H9 (cell line): ENCODE results near the gene HIPK2. TPM values are rescaled to one million over a fixed set of nuclear protein-coding genes. Genes with fewer than 3 reads are reported as not detected.

Source experiments
- DNase-seq: peaks from one replicate; pipeline ENCODE4 v3.0.0-alpha.2; 2017
- H2AFZ ChIP-seq: one replicate; pipeline ENCODE4 v1.6.1; 2013; ENCODE audit warnings: mild to moderate bottlenecking, low read length, control low read depth, moderate library complexity
- H2AK5ac ChIP-seq: 2 replicates; pipeline ENCODE4 v1.6.1; 2013; ENCODE audit warnings: low read length, control low read depth, mixed read lengths; ENCODE audit not compliant: insufficient read length
- H2BK120ac ChIP-seq: one replicate; pipeline ENCODE4 v1.6.1; 2013; ENCODE audit warnings: low read depth, mild to moderate bottlenecking, low read length, control low read depth, inconsistent platforms; ENCODE audit not compliant: poor library complexity, severe bottlenecking
- H2BK12ac ChIP-seq: 2 replicates; pipeline ENCODE4 v1.6.1; 2013; ENCODE audit warnings: low read length, control low read depth, mixed read lengths, low read depth; ENCODE audit not compliant: insufficient read length
- H2BK15ac ChIP-seq: 2 replicates; pipeline ENCODE4 v1.6.1; 2013; ENCODE audit warnings: low read depth, low read length, control low read depth
- H2BK20ac ChIP-seq: one replicate; pipeline ENCODE4 v1.6.1; 2013; ENCODE audit warnings: low read depth, mild to moderate bottlenecking, low read length, control low read depth, inconsistent platforms; ENCODE audit not compliant: poor library complexity, severe bottlenecking
- H2BK5ac ChIP-seq: 2 replicates; pipeline ENCODE4 v1.6.1; 2013; ENCODE audit warnings: low read length, control low read depth, mixed read lengths; ENCODE audit not compliant: insufficient read length
- H3K14ac ChIP-seq: 2 replicates; pipeline ENCODE4 v1.6.1; 2013; ENCODE audit warnings: low read length, control low read depth; ENCODE audit not compliant: insufficient read depth
- H3K18ac ChIP-seq: 2 replicates; pipeline ENCODE4 v1.6.1; 2013; ENCODE audit warnings: low read depth, mild to moderate bottlenecking, mixed read lengths, low read length, control low read depth; ENCODE audit not compliant: insufficient read length
- H3K23ac ChIP-seq: 2 replicates; pipeline ENCODE4 v1.6.1; 2013; ENCODE audit warnings: low read length, control low read depth, mixed read lengths, low read depth; ENCODE audit not compliant: insufficient read length
- H3K23me2 ChIP-seq: 2 replicates; pipeline ENCODE4 v1.6.1; 2013; ENCODE audit warnings: low read depth, mild to moderate bottlenecking, mixed read lengths, low read length, control low read depth; ENCODE audit not compliant: insufficient read length, poor library complexity, severe bottlenecking
- H3K27ac ChIP-seq: 2 replicates; pipeline ENCODE4 v1.5.1; 2013; ENCODE audit warnings: low read length, control low read depth, mixed read lengths, low read depth; ENCODE audit not compliant: insufficient read length
- H3K27me3 ChIP-seq: 2 replicates; pipeline ENCODE4 v1.6.1; 2013; ENCODE audit warnings: low read length, control low read depth, inconsistent platforms; ENCODE audit not compliant: insufficient read depth
- H3K4ac ChIP-seq: 2 replicates; pipeline ENCODE4 v1.6.1; 2013; ENCODE audit warnings: low read depth, mild to moderate bottlenecking, control low read depth, inconsistent platforms, low read length, moderate library complexity
- H3K4me1 ChIP-seq: 2 replicates; pipeline ENCODE4 v1.6.1; 2013; ENCODE audit warnings: low read length, control low read depth, inconsistent platforms; ENCODE audit not compliant: insufficient read depth
- H3K4me2 ChIP-seq: 2 replicates; pipeline ENCODE4 v1.6.1; 2013; ENCODE audit warnings: low read length, control low read depth, mixed read lengths; ENCODE audit not compliant: insufficient read length, insufficient read depth
- H3K56ac ChIP-seq: 2 replicates; pipeline ENCODE4 v1.6.1; 2013; ENCODE audit warnings: low read depth, mild to moderate bottlenecking, mixed read lengths, low read length, control low read depth; ENCODE audit not compliant: insufficient read length
- H3K79me1 ChIP-seq: 2 replicates; pipeline ENCODE4 v1.6.1; 2013; ENCODE audit warnings: low read depth, mild to moderate bottlenecking, moderate library complexity, low read length, control low read depth, inconsistent platforms; ENCODE audit not compliant: insufficient read depth, poor library complexity, severe bottlenecking
- H3K79me2 ChIP-seq: 2 replicates; pipeline ENCODE4 v1.6.1; 2013; ENCODE audit warnings: low read length, control low read depth, inconsistent platforms; ENCODE audit not compliant: insufficient read depth
- H3K9ac ChIP-seq: 2 replicates; pipeline ENCODE4 v1.6.1; 2013; ENCODE audit warnings: low read length, control low read depth, mixed read lengths; ENCODE audit not compliant: insufficient read length; ENCODE audit errors: extremely low read depth
- H3K9me3 ChIP-seq: one replicate; pipeline ENCODE4 v1.6.1; 2013; ENCODE audit warnings: low read depth, low read length, inconsistent platforms; ENCODE audit not compliant: control insufficient read depth
- H3T11ph ChIP-seq: one replicate; pipeline ENCODE4 v1.6.1; 2013; ENCODE audit warnings: mild to moderate bottlenecking, low read length, control low read depth, inconsistent platforms
- H4K20me1 ChIP-seq: one replicate; pipeline ENCODE4 v1.6.1; 2013; ENCODE audit not compliant: control insufficient read depth, insufficient read length, insufficient read depth
- H4K5ac ChIP-seq: 2 replicates; pipeline ENCODE4 v1.6.1; 2013; ENCODE audit warnings: low read depth, mild to moderate bottlenecking, mixed read lengths, low read length, control low read depth; ENCODE audit not compliant: insufficient read length
- H4K8ac ChIP-seq: replicated peaks from 2 replicates; pipeline ENCODE4 v1.6.1; 2013; ENCODE audit warnings: low read length, control low read depth, mixed read lengths, low read depth; ENCODE audit not compliant: insufficient read length
- H4K91ac ChIP-seq: 2 replicates; pipeline ENCODE4 v1.6.1; 2013; ENCODE audit warnings: low read depth, mild to moderate bottlenecking, moderate library complexity, mixed read lengths, low read length, control low read depth; ENCODE audit not compliant: insufficient read length
- H3K27ac Mint-ChIP-seq, 3 experiments: 2 replicates in 2 of 3; 3 replicates in 1 of 3; pipeline ENCODE4 v1.8.0; 2020 to 2021; ENCODE audit warnings: mixed read lengths in 3 of 3, mild to moderate bottlenecking in 1 of 3, moderate library complexity in 1 of 3
- H3K27me3 Mint-ChIP-seq: 2 replicates; pipeline ENCODE4 v1.8.0; 2021; ENCODE audit warnings: low read depth, mild to moderate bottlenecking, moderate library complexity, mixed read lengths
- H3K36me3 Mint-ChIP-seq, 3 experiments: 2 replicates in 2 of 3; 3 replicates in 1 of 3; pipeline ENCODE4 v1.8.0; 2020 to 2021; ENCODE audit warnings: low read depth in 3 of 3, mixed read lengths in 3 of 3; ENCODE audit not compliant: insufficient read depth in 1 of 3
- H3K4me1 Mint-ChIP-seq, 2 experiments: 2 replicates each; pipeline ENCODE4 v1.8.0; 2020; ENCODE audit warnings: mixed read lengths in 2 of 2
- H3K4me3 Mint-ChIP-seq, 2 experiments: 2 replicates in 1 of 2; 3 replicates in 1 of 2; pipeline ENCODE4 v1.8.0; 2020 to 2021; ENCODE audit warnings: mild to moderate bottlenecking in 2 of 2, mixed read lengths in 2 of 2, moderate library complexity in 1 of 2
- H3K9me3 Mint-ChIP-seq, 2 experiments: 2 replicates in 1 of 2; 3 replicates in 1 of 2; pipeline ENCODE4 v1.8.0; 2020; ENCODE audit warnings: mild to moderate bottlenecking in 2 of 2, mixed read lengths in 2 of 2, moderate library complexity in 1 of 2
- CTCF ChIP-seq: fragments of 200-600 bp; sonication (generic); conservative IDR thresholded peaks from 3 replicates; pipeline ENCODE4 v1.8.0; 2021; ENCODE audit warnings: antibody characterized with exemption, mild to moderate bottlenecking
- WGBS: extraction: QIAGEN DNeasy Blood & Tissue Kit; methylation state at CpG from one replicate; pipeline ENCODE4 v1.1.7; 2013; ENCODE audit warnings: missing lambda C conversion rate, low lambda C conversion rate, mixed read lengths; ENCODE audit not compliant: insufficient read length; ENCODE audit errors: extremely low coverage; 5-methylcytosine and 5-hydroxymethylcytosine counted together
- total RNA-seq: library from RNA; stranded (reverse); gene quantifications from 2 replicates; pipeline ENCODE4 v1.2.1, GENCODE V29; 2021

Gene HIPK2
- total RNA-seq, 1 experiment from 2014 or later: 21.9 TPM

- no peak overlapping the region for H3K4me3 Mint-ChIP-seq
- TF ChIP-seq CTCF: no peak
- Histone ChIP-seq H2BK5ac (no peak overlapping the region), H3K18ac (no peak overlapping the region), H2BK15ac (no peak overlapping the region), H3K4me1 (peaks cover 2% of the 10 kb centered on the region), H3K23me2 (no peaks in the 10 kb centered on the region), H3K14ac (no peak overlapping the region), H3K79me1 (no peaks in the 10 kb centered on the region), H2AK5ac (no peak overlapping the region), H3T11ph (no peak overlapping the region), H3K23ac (no peak overlapping the region), H3K56ac (no peak overlapping the region), H2BK120ac (no peak overlapping the region), H3K4ac (no peak overlapping the region), H2BK12ac (no peak overlapping the region), H4K8ac (no peak overlapping the region), H3K9me3 (no peaks in the 10 kb centered on the region), H3K9ac (no peak overlapping the region), H4K5ac (no peak overlapping the region), H3K27me3 (no peaks in the 10 kb centered on the region), H2AFZ (no peak overlapping the region), H4K20me1 (no peaks in the 10 kb centered on the region), H3K79me2 (no peaks in the 10 kb centered on the region), H3K4me2 (no peak overlapping the region), H2BK20ac (no peak overlapping the region), H3K27ac (no peak overlapping the region), H4K91ac (no peak overlapping the region)
- no CpG with 5 or more reads among the region's 9 CpGs for WGBS
- H3K9me3 Mint-ChIP-seq: peaks cover 0 to 3% of the 10 kb centered on the region in 2 experiments; a peak in 2 of 5 replicates
- H3K36me3 Mint-ChIP-seq: no peaks in the 10 kb centered on the region
- H3K27ac Mint-ChIP-seq: no peak overlapping the region
- H3K27me3 Mint-ChIP-seq: peaks cover 10% of the 10 kb centered on the region
- no peak for DNase-seq
- peaks cover 8 to 13% of the 10 kb centered on the region in 2 experiments for H3K4me1 Mint-ChIP-seq
Measured at GRCh38 chr7:139534096-139534495, 243.7 kb downstream of the HIPK2 start.
